H9 (cell line): ENCODE data around the gene CATSPERB. TPM values are rescaled to one million over a fixed set of nuclear protein-coding genes. Genes with fewer than 3 reads are reported as not detected.

ENCODE experiments used
- DNase-seq: peaks from one replicate; pipeline ENCODE4 v3.0.0-alpha.2; 2017
- H2AFZ ChIP-seq: one replicate; pipeline ENCODE4 v1.6.1; 2013; ENCODE audit warnings: mild to moderate bottlenecking, low read length, control low read depth, moderate library complexity
- H2AK5ac ChIP-seq: 2 replicates; pipeline ENCODE4 v1.6.1; 2013; ENCODE audit warnings: low read length, control low read depth, mixed read lengths; ENCODE audit not compliant: insufficient read length
- H2BK120ac ChIP-seq: one replicate; pipeline ENCODE4 v1.6.1; 2013; ENCODE audit warnings: low read depth, mild to moderate bottlenecking, low read length, control low read depth, inconsistent platforms; ENCODE audit not compliant: poor library complexity, severe bottlenecking
- H2BK12ac ChIP-seq: 2 replicates; pipeline ENCODE4 v1.6.1; 2013; ENCODE audit warnings: low read length, control low read depth, mixed read lengths, low read depth; ENCODE audit not compliant: insufficient read length
- H2BK15ac ChIP-seq: 2 replicates; pipeline ENCODE4 v1.6.1; 2013; ENCODE audit warnings: low read depth, low read length, control low read depth
- H2BK20ac ChIP-seq: one replicate; pipeline ENCODE4 v1.6.1; 2013; ENCODE audit warnings: low read depth, mild to moderate bottlenecking, low read length, control low read depth, inconsistent platforms; ENCODE audit not compliant: poor library complexity, severe bottlenecking
- H2BK5ac ChIP-seq: 2 replicates; pipeline ENCODE4 v1.6.1; 2013; ENCODE audit warnings: low read length, control low read depth, mixed read lengths; ENCODE audit not compliant: insufficient read length
- H3K14ac ChIP-seq: 2 replicates; pipeline ENCODE4 v1.6.1; 2013; ENCODE audit warnings: low read length, control low read depth; ENCODE audit not compliant: insufficient read depth
- H3K18ac ChIP-seq: 2 replicates; pipeline ENCODE4 v1.6.1; 2013; ENCODE audit warnings: low read depth, mild to moderate bottlenecking, mixed read lengths, low read length, control low read depth; ENCODE audit not compliant: insufficient read length
- H3K23ac ChIP-seq: 2 replicates; pipeline ENCODE4 v1.6.1; 2013; ENCODE audit warnings: low read length, control low read depth, mixed read lengths, low read depth; ENCODE audit not compliant: insufficient read length
- H3K23me2 ChIP-seq: 2 replicates; pipeline ENCODE4 v1.6.1; 2013; ENCODE audit warnings: low read depth, mild to moderate bottlenecking, mixed read lengths, low read length, control low read depth; ENCODE audit not compliant: insufficient read length, poor library complexity, severe bottlenecking
- H3K27ac ChIP-seq: 2 replicates; pipeline ENCODE4 v1.5.1; 2013; ENCODE audit warnings: low read length, control low read depth, mixed read lengths, low read depth; ENCODE audit not compliant: insufficient read length
- H3K27me3 ChIP-seq: 2 replicates; pipeline ENCODE4 v1.6.1; 2013; ENCODE audit warnings: low read length, control low read depth, inconsistent platforms; ENCODE audit not compliant: insufficient read depth
- H3K4ac ChIP-seq: 2 replicates; pipeline ENCODE4 v1.6.1; 2013; ENCODE audit warnings: low read depth, mild to moderate bottlenecking, control low read depth, inconsistent platforms, low read length, moderate library complexity
- H3K4me1 ChIP-seq: 2 replicates; pipeline ENCODE4 v1.6.1; 2013; ENCODE audit warnings: low read length, control low read depth, inconsistent platforms; ENCODE audit not compliant: insufficient read depth
- H3K4me2 ChIP-seq: 2 replicates; pipeline ENCODE4 v1.6.1; 2013; ENCODE audit warnings: low read length, control low read depth, mixed read lengths; ENCODE audit not compliant: insufficient read length, insufficient read depth
- H3K56ac ChIP-seq: 2 replicates; pipeline ENCODE4 v1.6.1; 2013; ENCODE audit warnings: low read depth, mild to moderate bottlenecking, mixed read lengths, low read length, control low read depth; ENCODE audit not compliant: insufficient read length
- H3K79me1 ChIP-seq: 2 replicates; pipeline ENCODE4 v1.6.1; 2013; ENCODE audit warnings: low read depth, mild to moderate bottlenecking, moderate library complexity, low read length, control low read depth, inconsistent platforms; ENCODE audit not compliant: insufficient read depth, poor library complexity, severe bottlenecking
- H3K79me2 ChIP-seq: 2 replicates; pipeline ENCODE4 v1.6.1; 2013; ENCODE audit warnings: low read length, control low read depth, inconsistent platforms; ENCODE audit not compliant: insufficient read depth
- H3K9ac ChIP-seq: 2 replicates; pipeline ENCODE4 v1.6.1; 2013; ENCODE audit warnings: low read length, control low read depth, mixed read lengths; ENCODE audit not compliant: insufficient read length; ENCODE audit errors: extremely low read depth
- H3K9me3 ChIP-seq: one replicate; pipeline ENCODE4 v1.6.1; 2013; ENCODE audit warnings: low read depth, low read length, inconsistent platforms; ENCODE audit not compliant: control insufficient read depth
- H3T11ph ChIP-seq: one replicate; pipeline ENCODE4 v1.6.1; 2013; ENCODE audit warnings: mild to moderate bottlenecking, low read length, control low read depth, inconsistent platforms
- H4K20me1 ChIP-seq: one replicate; pipeline ENCODE4 v1.6.1; 2013; ENCODE audit not compliant: control insufficient read depth, insufficient read length, insufficient read depth
- H4K5ac ChIP-seq: 2 replicates; pipeline ENCODE4 v1.6.1; 2013; ENCODE audit warnings: low read depth, mild to moderate bottlenecking, mixed read lengths, low read length, control low read depth; ENCODE audit not compliant: insufficient read length
- H4K8ac ChIP-seq: replicated peaks from 2 replicates; pipeline ENCODE4 v1.6.1; 2013; ENCODE audit warnings: low read length, control low read depth, mixed read lengths, low read depth; ENCODE audit not compliant: insufficient read length
- H4K91ac ChIP-seq: 2 replicates; pipeline ENCODE4 v1.6.1; 2013; ENCODE audit warnings: low read depth, mild to moderate bottlenecking, moderate library complexity, mixed read lengths, low read length, control low read depth; ENCODE audit not compliant: insufficient read length
- H3K27ac Mint-ChIP-seq, 3 experiments: 2 replicates in 2 of 3; 3 replicates in 1 of 3; pipeline ENCODE4 v1.8.0; 2020 to 2021; ENCODE audit warnings: mixed read lengths in 3 of 3, mild to moderate bottlenecking in 1 of 3, moderate library complexity in 1 of 3
- H3K27me3 Mint-ChIP-seq: 2 replicates; pipeline ENCODE4 v1.8.0; 2021; ENCODE audit warnings: low read depth, mild to moderate bottlenecking, moderate library complexity, mixed read lengths
- H3K36me3 Mint-ChIP-seq, 3 experiments: 2 replicates in 2 of 3; 3 replicates in 1 of 3; pipeline ENCODE4 v1.8.0; 2020 to 2021; ENCODE audit warnings: low read depth in 3 of 3, mixed read lengths in 3 of 3; ENCODE audit not compliant: insufficient read depth in 1 of 3
- H3K4me1 Mint-ChIP-seq, 2 experiments: 2 replicates each; pipeline ENCODE4 v1.8.0; 2020; ENCODE audit warnings: mixed read lengths in 2 of 2
- H3K4me3 Mint-ChIP-seq, 2 experiments: 2 replicates in 1 of 2; 3 replicates in 1 of 2; pipeline ENCODE4 v1.8.0; 2020 to 2021; ENCODE audit warnings: mild to moderate bottlenecking in 2 of 2, mixed read lengths in 2 of 2, moderate library complexity in 1 of 2
- H3K9me3 Mint-ChIP-seq, 2 experiments: 2 replicates in 1 of 2; 3 replicates in 1 of 2; pipeline ENCODE4 v1.8.0; 2020; ENCODE audit warnings: mild to moderate bottlenecking in 2 of 2, mixed read lengths in 2 of 2, moderate library complexity in 1 of 2
- CTCF ChIP-seq: fragments of 200-600 bp; sonication (generic); conservative IDR thresholded peaks from 3 replicates; pipeline ENCODE4 v1.8.0; 2021; ENCODE audit warnings: antibody characterized with exemption, mild to moderate bottlenecking
- WGBS: extraction: QIAGEN DNeasy Blood & Tissue Kit; methylation state at CpG from one replicate; pipeline ENCODE4 v1.1.7; 2013; ENCODE audit warnings: missing lambda C conversion rate, low lambda C conversion rate, mixed read lengths; ENCODE audit not compliant: insufficient read length; ENCODE audit errors: extremely low coverage; 5-methylcytosine and 5-hydroxymethylcytosine counted together
- total RNA-seq: library from RNA; stranded (reverse); gene quantifications from 2 replicates; pipeline ENCODE4 v1.2.1, GENCODE V29; 2021

The CATSPERB gene
- total RNA-seq, 1 experiment from 2014 or later, result 0.48 TPM

DNA sequence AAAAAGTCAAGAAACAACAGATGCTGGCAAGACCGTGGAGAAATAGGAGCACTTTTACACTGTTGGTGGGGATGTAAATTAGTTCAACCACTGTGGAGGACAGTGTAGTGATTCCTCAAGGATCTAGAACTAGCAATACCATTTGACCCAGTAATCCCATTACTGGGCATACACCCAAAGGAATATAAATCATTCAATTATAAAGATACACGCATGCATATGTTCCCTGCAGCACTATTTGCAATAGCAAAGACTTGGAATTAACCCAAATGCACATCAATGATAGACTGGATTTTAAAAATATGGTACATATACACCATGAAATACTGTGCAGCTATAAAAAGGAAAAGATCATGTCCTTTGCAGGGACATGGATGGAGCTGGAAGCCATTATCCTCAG is 18.0 kb upstream of the CATSPERB start:
- Histone ChIP-seq H4K91ac (no peak overlapping the region), H3K18ac (no peak overlapping the region), H2BK15ac (no peak overlapping the region), H2BK20ac (no peak overlapping the region), H3K79me2 (0 out of 2 replicates have a peak, but pooled peaks cover 1% of the 10 kb centered on the region), H3K4ac (no peak overlapping the region), H3K23ac (no peak overlapping the region), H4K20me1 (no peaks in the 10 kb centered on the region), H3K27me3 (no peaks in the 10 kb centered on the region), H3T11ph (no peak overlapping the region), H4K8ac (no peak overlapping the region), H4K5ac (no peak overlapping the region), H3K79me1 (no peaks in the 10 kb centered on the region), H3K4me1 (no peaks in the 10 kb centered on the region; the same call in 1 of the 2 replicates), H2BK5ac (no peak overlapping the region), H2AK5ac (no peak overlapping the region), H3K27ac (no peak overlapping the region), H2BK12ac (no peak overlapping the region), H3K14ac (no peak overlapping the region), H3K9ac (no peak overlapping the region), H3K23me2 (no peaks in the 10 kb centered on the region), H2AFZ (no peak overlapping the region), H3K4me2 (no peak overlapping the region), H2BK120ac (no peak overlapping the region), H3K9me3 (no peaks in the 10 kb centered on the region), H3K56ac (no peak overlapping the region)
- Mint-ChIP-seq H3K4me1 (peaks cover 15 to 19% of the 10 kb centered on the region in 2 experiments), H3K36me3 (no peaks in the 10 kb centered on the region), H3K27me3 (no peaks in the 10 kb centered on the region), H3K27ac (no peak overlapping the region), H3K4me3 (no peak overlapping the region), H3K9me3 (no peaks in the 10 kb centered on the region)
- no CpG with 5 or more reads among the region's 2 CpGs for WGBS
- no peak for TF ChIP-seq CTCF
- no peak for DNase-seq
